ENCODE results near the gene WBP2. TPM values are rescaled to one million over a fixed set of nuclear protein-coding genes. Genes with fewer than 3 reads are reported as not detected.
"Not testable (repeated sequence)": the region's sequence is repeated elsewhere in the genome, so short reads cannot be mapped to it uniquely, and the experiment has no call there.

WBP2 gene
- total and polyA plus RNA-seq, 2 experiments from 2014 or later = 29.0 to 129 TPM

GRCh38 chr17:75864448-75864871 is 9.3 kb upstream of the WBP2 start:
- Histone ChIP-seq H3K27ac (peak overlapping the region; percentile 78), H3K9me3 (ENCODE audit: low read depth) (no peaks in the 10 kb centered on the region), H3K27me3 (no peaks in the 10 kb centered on the region), H3K4me1 (ENCODE audit: insufficient read depth) (peaks cover 4% of the 10 kb centered on the region), H3K79me2 (no peaks in the 10 kb centered on the region), H3K4me3 (no peak overlapping the region), H2AFZ (no peak overlapping the region), H3K9me2 (replicated peaks; ENCODE audit: insufficient read depth) (no peaks in the 10 kb centered on the region), H4K20me1 (ENCODE audit: insufficient read depth, poor library complexity, severe bottlenecking) (no peaks in the 10 kb centered on the region), H3K36me3 (replicated peaks; ENCODE audit: insufficient read depth, low read depth) (no peaks in the 10 kb centered on the region), H3K4me2 (peak overlapping the region; percentile 41)
- WGBS (ENCODE audit: low lambda C conversion rate, missing lambda C conversion rate) = 32% methylated on average over 8 of the region's 8 CpGs
- DNase-seq (ENCODE audit: low spot score) = peak; percentile 81
- TF ChIP-seq EZH2 (IDR thresholded peaks at IDR 0.05; ENCODE audit: borderline replicate concordance) = no peak
- TF ChIP-seq CTCF (IDR thresholded peaks at IDR 0.05; ENCODE audit: poor library complexity) = peak; percentile 9

GRCh38 chr17:75861927-75862317 is 6.8 kb upstream of the WBP2 start:
- 86% methylated on average over 9 of the region's 9 CpGs for WGBS (ENCODE audit: low lambda C conversion rate, missing lambda C conversion rate)
- H3K4me2 ChIP-seq = no peak overlapping the region
- no peak overlapping the region for H3K27ac ChIP-seq
- peaks cover 4% of the 10 kb centered on the region for H3K4me1 ChIP-seq (ENCODE audit: insufficient read depth)
- no peak for TF ChIP-seq CTCF (IDR thresholded peaks at IDR 0.05; ENCODE audit: poor library complexity)
- no peak for TF ChIP-seq EZH2 (IDR thresholded peaks at IDR 0.05; ENCODE audit: borderline replicate concordance)
- no peak for TF ChIP-seq EZH2phosphoT487 (IDR thresholded peaks at IDR 0.05; ENCODE audit: low read depth, severe bottlenecking, unreplicated experiment)
- no peaks in the 10 kb centered on the region for H3K27me3 ChIP-seq
- H3K36me3 ChIP-seq (replicated peaks; ENCODE audit: insufficient read depth, low read depth) = no peaks in the 10 kb centered on the region
- no peak for DNase-seq (ENCODE audit: low spot score)
- H4K20me1 ChIP-seq (ENCODE audit: insufficient read depth, poor library complexity, severe bottlenecking) = no peaks in the 10 kb centered on the region
- no peaks in the 10 kb centered on the region for H3K9me3 ChIP-seq (ENCODE audit: low read depth)
- H2AFZ ChIP-seq = no peak overlapping the region
- no peaks in the 10 kb centered on the region for H3K79me2 ChIP-seq
- no peak overlapping the region for H3K4me3 ChIP-seq
- no peaks in the 10 kb centered on the region for H3K9me2 ChIP-seq (replicated peaks; ENCODE audit: insufficient read depth)

GRCh38 chr17:75859358-75859757 is 4.2 kb upstream of the WBP2 start:
- not testable (repeated sequence) for H3K27ac ChIP-seq; DNase-seq (ENCODE audit: low spot score)

GRCh38 chr17:75856062-75856756 is 1.1 kb upstream of the WBP2 start:
- no peaks in the 10 kb centered on the region for H3K9me3 ChIP-seq (ENCODE audit: low read depth)
- WGBS (ENCODE audit: low lambda C conversion rate, missing lambda C conversion rate) = 4% methylated on average over 19 of the region's 24 CpGs
- H3K9me2 ChIP-seq (replicated peaks; ENCODE audit: insufficient read depth) = no peaks in the 10 kb centered on the region
- H2AFZ ChIP-seq = peak overlapping the region; percentile 23
- DNase-seq (ENCODE audit: low spot score) = no peak
- peak overlapping the region; percentile 37 for H3K4me3 ChIP-seq
- H3K4me2 ChIP-seq = peak overlapping the region; percentile 91
- no peak for TF ChIP-seq EZH2phosphoT487 (IDR thresholded peaks at IDR 0.05; ENCODE audit: low read depth, severe bottlenecking, unreplicated experiment)
- no peak for TF ChIP-seq CTCF (IDR thresholded peaks at IDR 0.05; ENCODE audit: poor library complexity)
- no peak for TF ChIP-seq EZH2 (IDR thresholded peaks at IDR 0.05; ENCODE audit: borderline replicate concordance)
- no peaks in the 10 kb centered on the region for H3K27me3 ChIP-seq
- H3K4me1 ChIP-seq (ENCODE audit: insufficient read depth) = peaks cover 5% of the 10 kb centered on the region
- no peaks in the 10 kb centered on the region for H3K36me3 ChIP-seq (replicated peaks; ENCODE audit: insufficient read depth, low read depth)
- no peaks in the 10 kb centered on the region for H4K20me1 ChIP-seq (ENCODE audit: insufficient read depth, poor library complexity, severe bottlenecking)
- H3K79me2 ChIP-seq = peaks cover 22% of the 10 kb centered on the region
- H3K27ac ChIP-seq = peak overlapping the region; percentile 91

More at GRCh38 chr17:75859358-75859757, 4.2 kb upstream of the WBP2 start:
- not testable (repeated sequence) for H4K20me1 ChIP-seq (ENCODE audit: insufficient read depth, poor library complexity, severe bottlenecking); H3K4me3 ChIP-seq; H3K9me3 ChIP-seq (ENCODE audit: low read depth); H2AFZ ChIP-seq; H3K27me3 ChIP-seq; H3K79me2 ChIP-seq; H3K9me2 ChIP-seq (replicated peaks; ENCODE audit: insufficient read depth); H3K4me2 ChIP-seq; H3K4me1 ChIP-seq (ENCODE audit: insufficient read depth); H3K36me3 ChIP-seq (replicated peaks; ENCODE audit: insufficient read depth, low read depth)
- WGBS (ENCODE audit: low lambda C conversion rate, missing lambda C conversion rate) = 87% methylated on average over 10 of the region's 10 CpGs

All from hepatocyte (in vitro differentiated cells).